Measurements from ENCODE around the gene PPFIBP1. TPM values are rescaled to one million over a fixed set of nuclear protein-coding genes. Genes with fewer than 3 reads are reported as not detected.

The PPFIBP1 gene
- total and polyA plus RNA-seq, 2 of the 4 experiments (the other 2 are of a cell fraction), result 30.4 to 72.2 TPM

DNA sequence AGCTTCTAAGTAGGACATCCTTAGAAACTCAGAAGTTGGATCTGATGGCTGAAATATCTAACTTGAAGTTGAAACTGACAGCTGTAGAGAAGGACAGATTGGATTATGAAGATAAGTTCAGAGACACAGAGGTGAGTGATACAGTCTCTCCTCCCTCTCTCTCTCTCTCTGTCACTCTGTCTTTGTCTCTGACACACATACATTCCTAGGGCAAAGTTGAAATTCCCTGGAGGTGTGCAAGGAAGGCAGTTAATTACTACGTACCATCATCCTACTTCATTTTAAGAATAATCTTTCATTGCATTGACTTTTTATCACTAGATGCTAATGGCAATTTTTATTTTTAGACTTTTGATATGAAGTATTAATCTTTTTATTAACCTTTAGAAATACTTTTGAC lies 126.0 kb downstream of the PPFIBP1 start:
- Histone ChIP-seq H4K5ac (ENCODE audit: low read depth, low read length) (no peak overlapping the region), H4K8ac (ENCODE audit: low read depth in 2 of 2, low read length in 2 of 2) (no peak overlapping the region), H3K9ac (ENCODE audit: low read depth, low read length) (no peak overlapping the region), H3K4ac (ENCODE audit: low read depth, low read length) (no peak overlapping the region), H2AK9ac (replicated peaks; ENCODE audit: low read depth, low read length, poor library complexity) (no peak overlapping the region), H3K36me3 (ENCODE audit: control insufficient read depth, insufficient read depth, low read length) (0 out of 2 replicates have a peak, but pooled peaks cover 1% of the 10 kb centered on the region), H2AFZ (replicated peaks; ENCODE audit: low read length, poor library complexity) (no peak overlapping the region), H2BK5ac (ENCODE audit: low read depth, low read length, poor library complexity, severe bottlenecking) (no peak overlapping the region), H3K79me1 (ENCODE audit: low read depth in 1 of 2, low read length in 2 of 2) (peaks cover 4 to 7% of the 10 kb centered on the region in 2 experiments; a peak in 1 of 4 replicates), H3K9me3 (ENCODE audit: control insufficient read depth, insufficient read depth, low read length) (no peaks in the 10 kb centered on the region), H2AK5ac (ENCODE audit: low read depth, low read length) (no peak overlapping the region), H2BK15ac (ENCODE audit: low read depth, low read length) (no peak overlapping the region), H4K91ac (ENCODE audit: insufficient read depth, low read depth, low read length) (no peak overlapping the region), H3K4me1 (ENCODE audit: control insufficient read depth, insufficient read depth, low read length) (peaks cover 5% of the 10 kb centered on the region), H3K56ac (ENCODE audit: extremely low read depth, insufficient read depth, low read length) (no peak overlapping the region), H2BK20ac (ENCODE audit: low read depth, low read length) (no peak overlapping the region), H2BK120ac (ENCODE audit: low read depth, low read length) (no peak overlapping the region), H4K20me1 (ENCODE audit: insufficient read depth, low read length) (no peaks in the 10 kb centered on the region), H3K27ac (ENCODE audit: insufficient read depth, low read length) (no peak overlapping the region), H3K27me3 (ENCODE audit: control insufficient read depth, insufficient read depth, low read length) (no peaks in the 10 kb centered on the region), H3K23ac (ENCODE audit: low read depth, low read length) (no peak overlapping the region), H3K18ac (ENCODE audit: low read depth, low read length) (no peak overlapping the region), H3K4me2 (ENCODE audit: low read depth, low read length) (no peak overlapping the region), H3K14ac (replicated peaks; ENCODE audit: low read depth, low read length) (no peak overlapping the region), H3K4me3 (ENCODE audit: insufficient read depth, low read depth, low read length) (no peak overlapping the region), H3K9me1 (ENCODE audit: insufficient read depth, low read length) (no peaks in the 10 kb centered on the region)
- in situ Hi-C loops (cut with MboI; ENCODE audit: low sequenced_read_pairs), result no loop called here
- no TSS peak for BruUV-seq (replicated peaks)
- ChIA-PET POLR2A (ENCODE audit: unreplicated experiment) (no interaction called here), CTCF (no interaction called here)
- dilution Hi-C loops (cut with HindIII; ENCODE audit: low sequenced_read_pairs, unreplicated experiment), result no loop called here
- ATAC-seq (ENCODE audit: low read depth), result no peak
- no peak for DNase-seq
- TF ChIP-seq MAFK (IDR thresholded peaks at IDR 0.05; ENCODE audit: low read depth, low read length) (no peak), MAZ (IDR thresholded peaks at IDR 0.05; ENCODE audit: borderline replicate concordance, low read depth, low read length) (no peak), RCOR1 (IDR thresholded peaks at IDR 0.05; ENCODE audit: insufficient replicate concordance, low read length) (no peak), SMC3 (IDR thresholded peaks at IDR 0.05; ENCODE audit: low read depth, low read length) (no peak), POLR2A (IDR thresholded peaks at IDR 0.05; ENCODE audit: low read depth, low read length) (no peak), RFX5 (IDR thresholded peaks at IDR 0.05; ENCODE audit: low read depth, low read length) (no peak), FOS (IDR thresholded peaks at IDR 0.05; ENCODE audit: low read depth, low read length) (no peak), RAD21 (IDR thresholded peaks at IDR 0.05; ENCODE audit: low read length) (no peak), CHD1 (IDR thresholded peaks at IDR 0.05; ENCODE audit: low read depth, low read length) (no peak)
- TF ChIP-seq, protein P1, sequence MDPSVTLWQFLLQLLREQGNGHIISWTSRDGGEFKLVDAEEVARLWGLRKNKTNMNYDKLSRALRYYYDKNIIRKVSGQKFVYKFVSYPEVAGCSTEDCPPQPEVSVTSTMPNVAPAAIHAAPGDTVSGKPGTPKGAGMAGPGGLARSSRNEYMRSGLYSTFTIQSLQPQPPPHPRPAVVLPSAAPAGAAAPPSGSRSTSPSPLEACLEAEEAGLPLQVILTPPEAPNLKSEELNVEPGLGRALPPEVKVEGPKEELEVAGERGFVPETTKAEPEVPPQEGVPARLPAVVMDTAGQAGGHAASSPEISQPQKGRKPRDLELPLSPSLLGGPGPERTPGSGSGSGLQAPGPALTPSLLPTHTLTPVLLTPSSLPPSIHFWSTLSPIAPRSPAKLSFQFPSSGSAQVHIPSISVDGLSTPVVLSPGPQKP (IDR thresholded peaks at IDR 0.05; ENCODE audit: borderline replicate concordance, low read depth, low read length), result no peak
- TF ChIP-seq, protein P2, sequence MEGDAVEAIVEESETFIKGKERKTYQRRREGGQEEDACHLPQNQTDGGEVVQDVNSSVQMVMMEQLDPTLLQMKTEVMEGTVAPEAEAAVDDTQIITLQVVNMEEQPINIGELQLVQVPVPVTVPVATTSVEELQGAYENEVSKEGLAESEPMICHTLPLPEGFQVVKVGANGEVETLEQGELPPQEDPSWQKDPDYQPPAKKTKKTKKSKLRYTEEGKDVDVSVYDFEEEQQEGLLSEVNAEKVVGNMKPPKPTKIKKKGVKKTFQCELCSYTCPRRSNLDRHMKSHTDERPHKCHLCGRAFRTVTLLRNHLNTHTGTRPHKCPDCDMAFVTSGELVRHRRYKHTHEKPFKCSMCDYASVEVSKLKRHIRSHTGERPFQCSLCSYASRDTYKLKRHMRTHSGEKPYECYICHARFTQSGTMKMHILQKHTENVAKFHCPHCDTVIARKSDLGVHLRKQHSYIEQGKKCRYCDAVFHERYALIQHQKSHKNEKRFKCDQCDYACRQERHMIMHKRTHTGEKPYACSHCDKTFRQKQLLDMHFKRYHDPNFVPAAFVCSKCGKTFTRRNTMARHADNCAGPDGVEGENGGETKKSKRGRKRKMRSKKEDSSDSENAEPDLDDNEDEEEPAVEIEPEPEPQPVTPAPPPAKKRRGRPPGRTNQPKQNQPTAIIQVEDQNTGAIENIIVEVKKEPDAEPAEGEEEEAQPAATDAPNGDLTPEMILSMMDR (conservative IDR thresholded peaks at IDR 0.05; ENCODE audit: low read depth, low read length), result no peak
- TF ChIP-seq, protein P3, sequence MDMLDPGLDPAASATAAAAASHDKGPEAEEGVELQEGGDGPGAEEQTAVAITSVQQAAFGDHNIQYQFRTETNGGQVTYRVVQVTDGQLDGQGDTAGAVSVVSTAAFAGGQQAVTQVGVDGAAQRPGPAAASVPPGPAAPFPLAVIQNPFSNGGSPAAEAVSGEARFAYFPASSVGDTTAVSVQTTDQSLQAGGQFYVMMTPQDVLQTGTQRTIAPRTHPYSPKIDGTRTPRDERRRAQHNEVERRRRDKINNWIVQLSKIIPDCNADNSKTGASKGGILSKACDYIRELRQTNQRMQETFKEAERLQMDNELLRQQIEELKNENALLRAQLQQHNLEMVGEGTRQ (IDR thresholded peaks at IDR 0.05; ENCODE audit: low read depth, low read length), result no peak
- intact Hi-C loops (cut with micrococcal nuclease), result loop anchor here (5.0 kb wide), 1 partner anchor 318 kb away; the partner anchor contains the start of gene BMAL2
- WGBS, 2 experiments (ENCODE audit: extremely low coverage in 2 of 2, insufficient read length in 1 of 2), result no CpG with 5 or more reads among the region's 1 CpG

All from IMR-90 (cell line).